Right ventricle myocardium inferior (tissue), 1 donor: ENCODE data around the gene ATRNL1. TPM values are rescaled to one million over a fixed set of nuclear protein-coding genes. Genes with fewer than 3 reads are reported as not detected.

Source experiments
- ATAC-seq: fragments of 200-7000 bp; cut with Tn5 transposase; one replicate; pipeline ENCODE4 v1.9.1; 2020; ENCODE audit warnings: mild to moderate bottlenecking, moderate library complexity
- DNase-seq: peaks from one replicate; pipeline ENCODE4 v3.0.0; 2021; ENCODE audit errors: missing footprints
- intact Hi-C: fragments of 100-400 bp; cut with DNase I; formaldehyde crosslinking; loops from one replicate; pipeline ENCODE4 v1.11.0; 2022
- total RNA-seq: library from RNA; stranded (reverse); fragmentation: NEBNext Ultra II Directional; extraction: Animal tissue kit (Norgen Biotek cat#: 25700); gene quantifications from one replicate; pipeline ENCODE4 v1.2.1, GENCODE V29; 2021
- donor health status: DM: no; HTN: yes; CAD: no; lungs with severe emphysema.

Gene ATRNL1
- total RNA-seq, 1 donor from 2014 or later, result 0.41 TPM

GRCh38 chr10:115884331-115884730, 791.2 kb downstream of the ATRNL1 start:
- intact Hi-C loops, result no loop called here
- DNase-seq, result no peak
- ATAC-seq, result no peak

- intact Hi-C loops, result no loop called here
These were observed 802.0 kb downstream of the ATRNL1 start for GRCh38 chr10:115895166-115895565.

DNA sequence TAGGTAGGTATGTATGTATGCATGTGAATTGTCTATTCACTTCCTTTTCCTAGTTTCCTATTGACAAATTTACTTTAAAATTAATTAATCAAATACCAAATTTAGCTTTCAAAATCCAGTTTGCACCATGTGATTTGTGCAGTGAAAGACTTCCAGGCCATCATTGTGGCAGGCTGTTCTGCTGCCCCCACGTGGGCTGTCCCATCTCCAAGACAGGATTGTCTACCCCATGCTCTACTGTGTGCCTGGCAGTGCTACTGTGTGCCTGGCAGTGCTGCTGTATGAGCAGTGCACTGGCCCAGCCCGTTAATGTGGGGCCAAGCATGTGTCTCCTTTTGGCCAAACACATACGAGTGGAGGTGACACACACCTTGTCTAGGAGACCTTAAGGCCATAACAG, 805.1 kb downstream of the ATRNL1 start:
- no peak for DNase-seq
- no peak for ATAC-seq
- intact Hi-C loops, result no loop called here

More at GRCh38 chr10:115895166-115895565, 802.0 kb downstream of the ATRNL1 start:
- ATAC-seq, result no peak
- no peak for DNase-seq

- ATAC-seq (no peak), DNase-seq (no peak)
- intact Hi-C loops, result no loop called here
These were observed 809.4 kb downstream of the ATRNL1 start for GRCh38 chr10:115902596-115902995.

DNA sequence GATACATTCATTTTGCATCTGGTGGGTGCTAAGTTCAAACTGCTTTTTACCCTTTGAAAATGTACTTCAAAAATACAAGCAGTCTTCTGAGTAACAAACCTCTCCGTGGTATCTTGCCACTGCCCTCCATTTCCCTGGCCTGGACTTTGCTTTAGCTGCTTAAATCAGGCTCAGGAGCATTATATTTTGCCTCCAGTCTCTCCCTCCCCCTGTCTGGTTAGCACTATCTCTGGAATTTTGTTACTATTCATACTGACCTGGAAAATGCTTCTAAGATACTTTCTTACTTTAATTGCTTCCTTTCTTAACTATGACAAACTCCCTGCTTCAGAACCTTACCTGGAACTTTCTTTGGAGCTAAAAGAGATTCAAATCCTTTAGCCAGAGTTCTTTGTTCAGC, 810.0 kb downstream of the ATRNL1 start:
- ATAC-seq (no peak), DNase-seq (no peak)
- intact Hi-C loops, result no loop called here

DNA sequence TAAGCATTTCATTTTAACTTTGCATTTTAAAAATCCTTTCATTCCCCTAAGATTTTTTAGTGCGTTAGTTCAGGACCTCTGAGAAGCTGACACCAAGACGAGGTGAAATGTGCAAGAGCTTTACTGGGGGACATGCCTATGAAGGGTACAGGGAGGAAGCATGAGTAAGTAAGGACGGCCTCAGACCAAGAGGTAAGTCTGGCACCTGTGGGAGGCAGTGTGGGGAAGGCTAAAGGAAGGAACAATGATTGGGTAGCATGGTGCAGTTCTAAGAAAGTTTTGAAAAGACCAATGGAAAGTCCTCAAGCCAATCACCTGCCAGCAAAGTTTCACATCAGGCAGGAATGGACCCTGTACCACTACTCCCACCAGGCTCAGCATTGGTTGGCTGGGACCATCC, 810.7 kb downstream of the ATRNL1 start:
- DNase-seq (no peak), ATAC-seq (no peak)
- intact Hi-C loops, result no loop called here

DNA sequence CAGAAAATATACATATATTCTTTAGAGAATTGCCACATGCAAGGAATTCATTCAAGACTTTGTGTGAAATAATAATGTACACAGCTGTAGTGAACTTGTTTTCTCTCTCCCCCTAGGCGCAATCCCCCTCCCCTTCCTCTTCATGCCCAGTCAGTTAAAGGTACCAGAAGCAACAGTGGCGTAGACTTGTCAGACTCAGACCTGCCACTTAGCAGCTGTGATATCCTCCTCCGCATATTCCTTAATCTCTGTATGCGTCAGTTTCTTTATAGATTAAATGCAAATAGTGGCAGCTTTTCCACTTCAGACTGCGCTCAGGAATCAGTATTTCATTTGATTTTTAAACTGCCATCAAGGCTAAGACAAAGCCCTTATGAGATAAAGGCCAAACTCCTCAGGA, 815.9 kb downstream of the ATRNL1 start:
- intact Hi-C loops, result no loop called here
- DNase-seq (no peak), ATAC-seq (no peak)

- intact Hi-C loops, result no loop called here
- no peak for DNase-seq
- ATAC-seq, result no peak
These were observed 817.0 kb downstream of the ATRNL1 start for GRCh38 chr10:115909962-115910731.

- intact Hi-C loops, result no loop called here
- no peak for ATAC-seq
- DNase-seq, result no peak
These were observed 821.3 kb downstream of the ATRNL1 start for GRCh38 chr10:115914475-115914874.

DNA sequence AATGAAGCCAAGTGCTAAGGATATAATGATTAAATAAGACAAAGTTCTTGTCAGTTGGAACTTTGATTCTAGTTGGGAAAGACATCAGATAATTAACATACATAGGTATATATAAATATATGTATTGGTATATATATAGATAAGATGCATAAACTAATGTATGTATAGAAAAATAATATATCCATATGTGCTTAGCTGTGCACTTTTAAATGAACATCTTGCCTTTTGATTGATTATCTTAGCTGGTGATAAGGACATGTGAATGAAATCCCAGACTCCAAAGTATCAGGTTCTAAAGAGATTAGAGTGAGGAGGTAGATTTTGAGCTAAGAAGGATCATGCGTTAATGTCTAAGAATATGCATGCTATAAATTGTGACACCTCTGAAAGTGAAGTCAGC, 822.3 kb downstream of the ATRNL1 start:
- ATAC-seq, result no peak
- intact Hi-C loops, result no loop called here
- no peak for DNase-seq

DNA sequence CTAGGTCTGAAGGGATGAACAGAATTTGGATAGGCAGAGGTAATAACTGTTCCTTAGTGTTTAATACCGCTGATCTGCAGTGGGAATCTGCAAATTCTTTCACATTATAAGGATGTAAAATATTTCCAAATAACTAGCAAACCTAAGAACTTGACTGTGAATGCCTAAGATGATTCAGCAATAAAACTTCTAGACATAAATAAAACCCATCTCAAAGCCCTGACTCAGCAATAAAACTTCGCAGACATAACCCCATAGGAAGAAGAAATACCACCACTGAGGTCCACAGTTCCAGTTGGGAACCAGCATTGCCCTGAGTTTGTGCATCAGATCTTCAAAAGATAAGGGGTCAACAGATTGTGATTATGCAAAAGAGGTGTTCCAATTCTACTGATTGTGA, 825.6 kb downstream of the ATRNL1 start:
- ATAC-seq (no peak), DNase-seq (no peak)
- intact Hi-C loops, result no loop called here

GRCh38 chr10:115921795-115922194, 828.6 kb downstream of the ATRNL1 start:
- no peak for ATAC-seq

DNA sequence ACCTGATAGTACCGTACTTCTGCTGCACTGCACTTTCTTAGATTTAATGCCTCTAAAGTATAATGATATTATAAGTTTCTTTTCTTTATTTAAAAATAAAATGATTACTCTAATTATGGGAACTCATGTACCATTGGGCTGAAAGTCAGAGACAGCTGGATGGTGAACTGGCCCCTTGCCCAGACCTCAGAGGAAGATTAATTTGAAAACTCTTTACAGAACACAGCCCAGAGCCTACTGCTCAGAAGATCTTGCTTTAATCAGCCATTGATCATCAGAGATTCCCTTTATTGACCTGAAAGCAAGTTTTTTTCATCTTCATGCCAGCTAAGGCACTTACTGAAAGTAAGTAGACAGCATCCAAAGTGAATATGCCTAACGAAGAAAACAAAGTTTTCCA, 838.1 kb downstream of the ATRNL1 start:
- ATAC-seq (no peak), DNase-seq (no peak)
- intact Hi-C loops, result no loop called here

More at GRCh38 chr10:115921795-115922194, 828.6 kb downstream of the ATRNL1 start:
- intact Hi-C loops, result no loop called here
- no peak for DNase-seq

- DNase-seq (no peak), ATAC-seq (no peak)
- intact Hi-C loops, result no loop called here
These were observed 838.9 kb downstream of the ATRNL1 start for GRCh38 chr10:115932099-115932498.

- no peak for ATAC-seq
- intact Hi-C loops, result no loop called here
- no peak for DNase-seq
These were observed 839.9 kb downstream of the ATRNL1 start for GRCh38 chr10:115933098-115933497.

- no peak for DNase-seq
- intact Hi-C loops, result no loop called here
- ATAC-seq, result no peak
These were observed 842.6 kb downstream of the ATRNL1 start for GRCh38 chr10:115935731-115936130.

- DNase-seq (no peak), ATAC-seq (no peak)
- intact Hi-C loops, result no loop called here
These were observed 844.0 kb downstream of the ATRNL1 start for GRCh38 chr10:115936926-115937767.

GRCh38 chr10:115937768-115938056, 844.5 kb downstream of the ATRNL1 start:
- DNase-seq, result no peak
- intact Hi-C loops, result no loop called here

DNA sequence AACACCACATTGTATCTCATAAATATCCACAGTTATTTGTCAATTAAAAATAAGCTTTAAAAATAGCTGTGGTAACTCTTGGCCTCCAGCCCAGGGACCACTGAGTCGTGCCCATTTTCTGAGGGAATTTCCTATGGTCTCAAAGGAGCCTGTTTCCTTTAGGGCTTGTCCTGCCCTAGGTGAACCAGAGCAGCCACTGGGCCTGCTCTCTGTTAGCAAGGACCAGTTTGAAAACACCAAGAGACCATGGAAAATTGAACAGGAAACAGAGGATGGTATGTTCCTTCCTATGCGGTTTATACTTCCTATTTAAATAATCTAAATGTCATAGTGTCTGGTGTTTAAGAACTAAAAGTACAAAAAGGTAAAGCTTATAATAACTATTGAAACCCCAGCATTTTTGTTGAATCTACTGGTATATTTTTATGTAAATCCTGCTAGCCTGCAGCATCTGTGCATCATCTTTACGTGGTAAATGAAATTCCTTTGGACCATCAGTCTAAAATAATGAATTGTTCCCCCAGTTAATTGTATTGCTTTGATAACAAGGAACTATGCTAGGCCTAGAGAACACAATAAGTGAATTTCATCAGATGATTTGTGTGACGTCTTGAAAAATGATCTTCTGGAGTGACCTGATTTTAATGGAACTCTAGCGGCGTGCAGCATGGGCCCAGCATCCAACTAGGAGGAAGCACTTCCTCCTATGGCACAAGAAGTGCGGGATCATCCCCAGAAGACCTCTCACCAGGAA, 846.1 kb downstream of the ATRNL1 start:
- ATAC-seq (no peak), DNase-seq (no peak)
- intact Hi-C loops, result no loop called here

More at GRCh38 chr10:115937768-115938056, 844.5 kb downstream of the ATRNL1 start:
- no peak for ATAC-seq
